ENCODE data around the gene NGEF. TPM values are rescaled to one million over a fixed set of nuclear protein-coding genes. Genes with fewer than 3 reads are reported as not detected.
A peak's percentile ranks its signal among the peaks of the same experiment; 100 is the strongest.

NGEF gene
- total and polyA plus RNA-seq, 9 of the 15 experiments (the other 6 are each of a cell fraction or from before 2014, with no cell fraction given): 0.07 to 0.17 (median 0.09) TPM; not detected in 6

- H3K4me3 ChIP-seq: no peak overlapping the region
- H3K9ac ChIP-seq (ENCODE audit: insufficient read depth in 1 of 2, low read depth in 2 of 2, low read length in 2 of 2): no peak overlapping the region
- POLR2A ChIA-PET: interaction anchor here (0.6 kb wide), 1 partner anchor 62 kb away, joined by 4 read pairs; no protein-coding TSS in a partner anchor
- peaks cover 0 to 64% of the 10 kb centered on the region in 2 experiments; a peak in 3 of 5 replicates for H3K27me3 ChIP-seq (ENCODE audit: control insufficient read depth in 2 of 2, insufficient read depth in 2 of 2, low read length in 2 of 2)
- peak in 1 of 3 experiments; percentile 16; a peak in 1 of 6 replicates for TF ChIP-seq CTCF (IDR thresholded peaks at IDR 0.05 in 2 of 3, conservative IDR thresholded peaks at IDR 0.05 in 1 of 3; ENCODE audit: insufficient read depth in 2 of 3, low read depth in 1 of 3, low read length in 3 of 3)
- no peak for TF ChIP-seq L3MBTL2 (IDR thresholded peaks at IDR 0.05)
- 0 out of 2 replicates have a peak, but pooled peaks have one; percentile 36 for TF ChIP-seq FOSL1 (tag; conservative IDR thresholded peaks at IDR 0.05)
- peak; percentile 57 to 58; a peak in 3 of 4 replicates for TF ChIP-seq KDM1A (IDR thresholded peaks at IDR 0.05)
- TF ChIP-seq RCOR1 (IDR thresholded peaks at IDR 0.05; ENCODE audit: borderline replicate concordance in 1 of 2, low read depth in 2 of 2, low read length in 2 of 2): peak in 1 of 2 experiments; percentile 44; a peak in 1 of 4 replicates
- no peak for TF ChIP-seq ZNF75A (CRISPR knock-in tag; IDR thresholded peaks at IDR 0.05)
- peak in 1 of 2 experiments; percentile 19; a peak in 1 of 4 replicates for TF ChIP-seq RAD21 (CRISPR knock-in tag; conservative IDR thresholded peaks at IDR 0.05 in 1 of 2, IDR thresholded peaks at IDR 0.05 in 1 of 2)
- FAIRE-seq: no peak
- BruUV-seq (replicated peaks): no TSS peak
- H3K9me3 ChIP-seq (replicated peaks; ENCODE audit: control insufficient read depth, insufficient read depth, low read depth, low read length): no peaks in the 10 kb centered on the region
- H3K36me3 ChIP-seq (ENCODE audit: control insufficient read depth, insufficient read depth, low read length): no peaks in the 10 kb centered on the region
- CTCF ChIA-PET (ENCODE audit: low intra/inter-chr PET ratio): no interaction called here
- H3K27ac ChIP-seq (ENCODE audit: extremely low read depth, low read depth, low read length): no peak overlapping the region
- no peaks in the 10 kb centered on the region; a peak in 2 of 5 replicates for H3K4me1 ChIP-seq (replicated peaks in 1 of 2; ENCODE audit: control insufficient read depth in 2 of 2, insufficient read depth in 2 of 2, low read length in 2 of 2)
- H2AFZ ChIP-seq (ENCODE audit: low read depth, low read length): no peak overlapping the region
- H4K20me1 ChIP-seq (replicated peaks; ENCODE audit: control insufficient read depth, insufficient read depth, low read length): no peaks in the 10 kb centered on the region
- intact Hi-C loops (cut with micrococcal nuclease): no loop called here
- no peak overlapping the region for H3K4me2 ChIP-seq (ENCODE audit: insufficient read depth, low read length)
- peak; percentile 56; the same call in 2 of the 3 replicates for ATAC-seq
- 1% methylated on average over 6 of the region's 7 CpGs for WGBS (ENCODE audit: insufficient coverage, low coverage, missing lambda C conversion rate)
- in situ Hi-C loops (cut with MboI): no loop called here
- no peaks in the 10 kb centered on the region for H3K79me2 ChIP-seq (ENCODE audit: control insufficient read depth, insufficient read depth, low read length)
- peak in 1 of 4 experiments; percentile 10 for DNase-seq (ENCODE audit: extremely low read depth in 1 of 4, low spot score in 3 of 4)
- no peaks in the 10 kb centered on the region for H3K9me1 ChIP-seq (ENCODE audit: control insufficient read depth, insufficient read depth, low read length)
Observed at GRCh38 chr2:232979871-232980461, 33.1 kb downstream of the NGEF start.

All from K562 (cell line).